ENCODE measurements around the gene TOMM20.
"Not testable (repeated sequence)": the region's sequence is repeated elsewhere in the genome, so short reads cannot be mapped to it uniquely, and the experiment has no call there.

TOMM20 gene

DNA sequence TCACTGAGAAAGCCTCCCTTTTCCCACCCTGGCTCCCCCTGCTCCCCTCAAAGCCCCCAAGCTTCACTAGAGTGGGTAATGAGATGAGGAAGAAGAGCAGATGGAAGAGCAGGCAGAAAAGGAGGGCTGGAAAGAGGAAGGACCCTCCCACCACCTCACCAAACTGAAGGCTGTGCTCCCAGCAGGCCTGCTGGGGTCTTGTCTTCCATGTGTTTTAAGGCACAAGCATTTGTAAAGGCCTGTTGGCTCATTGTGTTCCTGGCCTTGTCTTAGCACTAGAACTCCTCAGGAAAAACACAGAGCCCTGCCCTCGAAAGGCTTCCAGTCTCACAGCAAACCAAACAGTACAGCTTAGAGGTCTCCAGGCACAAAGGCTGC lies 51.5 kb downstream of the TOMM20 start:
- Mint-ChIP-seq H3K4me3 (no peak overlapping the region), H3K27me3 (peaks cover 2% of the 10 kb centered on the region), H3K4me1 (peaks cover 32% of the 10 kb centered on the region), H3K9me3 (no peaks in the 10 kb centered on the region), H3K27ac (no peak overlapping the region), H3K36me3 (no peaks in the 10 kb centered on the region)
- CTCF ChIA-PET: interaction anchor here (0.9 to 1.3 kb wide), 4 partner anchors 10 to 591 kb away, joined by 3 to 4 read pairs (median 3); no protein-coding TSS in a partner anchor
- DNase-seq: no peak

GRCh38 chr1:235076504-235077162 lies 52.0 kb downstream of the TOMM20 start:
- no peak overlapping the region for H3K4me3 Mint-ChIP-seq
- no peaks in the 10 kb centered on the region for H3K9me3 Mint-ChIP-seq
- H3K27me3 Mint-ChIP-seq: peaks cover 4% of the 10 kb centered on the region
- no peaks in the 10 kb centered on the region for H3K36me3 Mint-ChIP-seq
- no peak for DNase-seq
- CTCF ChIA-PET: interaction anchor here (1.0 to 1.3 kb wide), 3 partner anchors 465 to 590 kb away, joined by 3 to 4 read pairs (median 3); no protein-coding TSS in a partner anchor
- H3K27ac Mint-ChIP-seq: no peak overlapping the region
- peaks cover 37% of the 10 kb centered on the region for H3K4me1 Mint-ChIP-seq

- no peaks in the 10 kb centered on the region for H3K36me3 Mint-ChIP-seq
- H3K9me3 Mint-ChIP-seq: no peaks in the 10 kb centered on the region
- H3K4me1 Mint-ChIP-seq: peaks cover 32% of the 10 kb centered on the region
- no peak overlapping the region for H3K27ac Mint-ChIP-seq
- CTCF ChIA-PET: interaction anchor here (1.1 kb wide), 1 partner anchor 464 kb away, joined by 3 read pairs; no protein-coding TSS in a partner anchor
- no peak for DNase-seq
- peaks cover 4% of the 10 kb centered on the region for H3K27me3 Mint-ChIP-seq
- no peak overlapping the region for H3K4me3 Mint-ChIP-seq
Measured at GRCh38 chr1:235075777-235076308, 52.8 kb downstream of the TOMM20 start.

DNA sequence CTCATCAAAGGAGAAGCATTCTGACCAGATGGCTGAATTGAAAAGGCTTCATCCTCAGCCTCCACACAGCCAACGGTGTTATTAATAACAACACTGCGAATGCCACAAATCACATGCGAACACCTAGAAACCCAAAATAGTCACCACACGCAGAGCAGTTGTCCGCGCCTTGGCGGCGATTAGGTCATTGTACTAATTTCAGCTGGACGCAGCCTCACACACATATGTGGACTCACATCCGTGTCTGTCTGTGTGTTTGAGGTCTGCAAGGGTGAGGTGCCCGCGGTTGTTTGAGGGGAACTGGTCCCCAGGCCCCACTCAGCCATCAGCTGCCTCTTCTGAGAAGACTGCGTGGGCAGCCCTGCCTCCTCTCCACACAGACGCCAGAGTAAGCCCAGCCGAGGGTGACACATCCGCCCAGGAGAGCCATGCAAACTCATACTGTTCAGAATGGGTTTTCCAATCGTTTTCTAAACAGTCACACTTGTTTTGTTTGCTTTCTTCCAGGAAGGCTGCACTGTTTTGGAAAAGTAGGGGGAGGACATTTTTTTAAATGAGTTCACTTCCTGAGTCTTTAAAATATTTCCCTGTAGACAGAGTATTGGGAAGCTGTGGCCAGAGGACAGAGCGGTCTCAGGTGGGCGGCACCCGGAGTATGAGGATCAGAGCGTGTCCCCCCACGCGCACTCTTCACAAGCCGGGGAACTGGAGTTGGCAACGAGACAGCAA lies 53.4 kb downstream of the TOMM20 start:
- CTCF ChIA-PET: interaction anchor here (1.1 kb wide), 1 partner anchor 464 kb away, joined by 3 read pairs; no protein-coding TSS in a partner anchor
- no peak overlapping the region for H3K4me3 Mint-ChIP-seq
- H3K36me3 Mint-ChIP-seq: no peaks in the 10 kb centered on the region
- peaks cover 31% of the 10 kb centered on the region for H3K4me1 Mint-ChIP-seq
- peak; percentile 42 for DNase-seq
- H3K9me3 Mint-ChIP-seq: no peaks in the 10 kb centered on the region
- peaks cover 4% of the 10 kb centered on the region for H3K27me3 Mint-ChIP-seq
- peak overlapping the region; percentile 8 for H3K27ac Mint-ChIP-seq

- H3K27me3 Mint-ChIP-seq: peaks cover 4% of the 10 kb centered on the region
- H3K9me3 Mint-ChIP-seq: no peaks in the 10 kb centered on the region
- no peak overlapping the region for H3K27ac Mint-ChIP-seq
- H3K36me3 Mint-ChIP-seq: no peaks in the 10 kb centered on the region
- CTCF ChIA-PET: no interaction called here
- no peak overlapping the region for H3K4me3 Mint-ChIP-seq
- peaks cover 26% of the 10 kb centered on the region for H3K4me1 Mint-ChIP-seq
- no peak for DNase-seq
Measured at GRCh38 chr1:235074523-235075047, 54.1 kb downstream of the TOMM20 start.

GRCh38 chr1:235073968-235074522 lies 54.6 kb downstream of the TOMM20 start:
- Mint-ChIP-seq H3K4me3 (no peak overlapping the region), H3K27ac (no peak overlapping the region), H3K9me3 (no peaks in the 10 kb centered on the region), H3K36me3 (no peaks in the 10 kb centered on the region), H3K4me1 (peaks cover 26% of the 10 kb centered on the region), H3K27me3 (peaks cover 4% of the 10 kb centered on the region)
- CTCF ChIA-PET: interaction anchor here (0.8 kb wide), 1 partner anchor 110 kb away, joined by 3 read pairs; no protein-coding TSS in a partner anchor
- DNase-seq: no peak

DNA sequence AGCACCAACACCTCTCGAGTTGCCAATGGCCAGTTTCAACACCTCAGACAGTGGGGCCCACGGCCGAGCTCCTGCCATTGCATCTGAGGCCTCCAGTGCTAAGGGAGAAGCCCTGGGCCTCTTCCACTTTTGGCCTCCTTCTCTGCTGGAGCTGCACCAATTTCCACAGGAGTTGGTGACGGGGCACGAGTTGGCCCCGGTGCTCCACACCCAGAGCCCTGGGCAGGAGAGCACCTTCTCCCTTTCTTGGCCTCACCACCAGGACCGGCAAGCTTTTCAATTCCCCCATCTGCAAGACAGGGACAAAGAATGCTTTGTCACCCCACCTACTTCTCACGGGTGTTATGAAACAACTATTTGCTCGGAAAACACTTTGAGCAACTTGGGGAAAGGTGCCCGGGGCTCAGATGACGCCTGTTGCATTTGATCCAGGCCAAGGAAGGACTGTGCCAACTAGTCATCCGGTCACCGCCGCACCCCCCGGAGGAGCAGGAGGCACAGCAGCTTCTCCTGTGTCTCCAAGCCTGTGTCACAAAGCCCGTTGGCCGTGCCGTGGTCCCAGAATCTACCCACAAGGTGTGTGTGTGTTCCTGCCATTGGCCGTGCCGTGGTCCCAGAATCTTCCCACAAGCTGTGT lies 55.2 kb downstream of the TOMM20 start:
- no peak overlapping the region for H3K4me3 Mint-ChIP-seq
- H3K36me3 Mint-ChIP-seq: no peaks in the 10 kb centered on the region
- H3K27me3 Mint-ChIP-seq: peaks cover 9% of the 10 kb centered on the region
- H3K27ac Mint-ChIP-seq: no peak overlapping the region
- H3K4me1 Mint-ChIP-seq: peaks cover 26% of the 10 kb centered on the region
- CTCF ChIA-PET: interaction anchor here (0.8 kb wide), 1 partner anchor 109 kb away, joined by 3 read pairs; no protein-coding TSS in a partner anchor
- H3K9me3 Mint-ChIP-seq: no peaks in the 10 kb centered on the region
- no peak for DNase-seq

DNA sequence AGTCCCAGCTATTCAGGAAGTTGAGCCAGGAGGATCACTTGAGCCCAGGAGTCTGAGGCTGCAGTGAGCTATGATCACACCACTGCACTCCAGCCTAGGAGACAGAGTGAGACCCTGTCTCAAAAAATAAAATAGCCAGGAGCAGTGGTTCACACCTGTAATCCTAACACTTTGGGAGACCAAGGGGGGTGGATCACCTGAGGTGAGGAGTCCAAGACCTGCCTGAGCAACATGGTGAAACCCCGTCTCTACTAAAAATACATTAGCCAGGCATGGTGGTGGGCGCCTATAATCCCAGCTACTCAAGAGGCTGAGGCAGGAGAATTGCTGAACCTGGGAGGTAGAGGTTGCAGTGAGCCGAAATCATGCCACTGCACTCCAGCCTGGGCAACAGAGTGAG lies 56.1 kb downstream of the TOMM20 start:
- DNase-seq, H3K4me3 Mint-ChIP-seq, H3K9me3 Mint-ChIP-seq, H3K36me3 Mint-ChIP-seq, H3K27ac Mint-ChIP-seq: not testable (repeated sequence)
- peaks cover 26% of the 10 kb centered on the region for H3K4me1 Mint-ChIP-seq
- CTCF ChIA-PET: interaction anchor here (0.7 kb wide), 1 partner anchor 25 kb away, joined by 3 read pairs; no protein-coding TSS in a partner anchor
- H3K27me3 Mint-ChIP-seq: peaks cover 17% of the 10 kb centered on the region

DNA sequence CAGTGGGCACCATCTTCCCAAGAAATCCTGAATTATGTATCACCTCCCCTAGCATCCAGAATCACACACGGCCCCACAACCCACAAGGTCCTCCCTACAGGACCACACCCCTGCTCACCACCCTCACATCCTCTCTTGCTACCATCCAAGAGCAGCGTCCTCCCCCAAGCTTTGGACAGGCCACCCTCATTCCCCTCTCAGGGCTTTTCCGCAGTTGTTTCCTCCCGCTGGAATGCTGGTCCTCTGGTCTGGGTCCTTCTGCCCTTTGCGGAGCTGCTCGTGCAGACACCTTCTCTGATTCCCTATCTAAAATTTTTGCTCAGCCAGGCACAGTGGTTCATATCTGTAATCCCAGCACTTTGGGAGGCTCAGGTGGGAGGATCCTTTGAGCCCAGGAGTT lies 56.5 kb downstream of the TOMM20 start:
- Mint-ChIP-seq H3K27me3 (peaks cover 22% of the 10 kb centered on the region), H3K4me3 (no peak overlapping the region), H3K27ac (no peak overlapping the region), H3K9me3 (no peaks in the 10 kb centered on the region), H3K36me3 (no peaks in the 10 kb centered on the region), H3K4me1 (peaks cover 24% of the 10 kb centered on the region)
- CTCF ChIA-PET: interaction anchor here (0.6 to 0.7 kb wide), 2 partner anchors 24 to 1401 kb away, joined by 3 read pairs; no protein-coding TSS in a partner anchor
- DNase-seq: no peak

DNA sequence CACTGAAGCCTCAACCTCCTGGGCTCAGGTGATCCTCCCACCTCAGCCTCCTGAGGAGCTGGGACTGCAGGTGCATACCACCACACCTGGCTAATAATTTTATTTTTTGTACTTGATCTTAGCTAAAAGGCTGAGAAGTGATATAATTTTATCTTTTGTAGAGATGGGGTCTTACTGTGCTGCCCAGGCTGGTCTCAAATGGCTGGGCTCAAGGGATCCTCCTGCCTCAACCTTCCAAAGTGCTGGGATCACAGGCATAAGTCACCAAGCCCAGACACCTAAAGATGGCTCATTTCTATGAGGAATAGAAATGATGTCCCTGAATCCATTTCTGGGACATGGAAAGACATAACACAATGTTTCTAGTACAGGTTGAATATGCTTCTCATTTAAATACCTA lies 57.8 kb downstream of the TOMM20 start:
- Mint-ChIP-seq H3K4me1 (peaks cover 24% of the 10 kb centered on the region), H3K27me3 (peaks cover 22% of the 10 kb centered on the region), H3K4me3 (no peak overlapping the region), H3K36me3 (no peaks in the 10 kb centered on the region), H3K9me3 (no peaks in the 10 kb centered on the region), H3K27ac (no peak overlapping the region)
- DNase-seq: no peak
- CTCF ChIA-PET: no interaction called here

GRCh38 chr1:235069577-235070563 lies 58.8 kb downstream of the TOMM20 start:
- no peaks in the 10 kb centered on the region for H3K9me3 Mint-ChIP-seq
- H3K27me3 Mint-ChIP-seq: peaks cover 22% of the 10 kb centered on the region
- CTCF ChIA-PET: interaction anchor here (0.7 kb wide), 1 partner anchor 227 kb away, joined by 3 read pairs; no protein-coding TSS in a partner anchor
- H3K36me3 Mint-ChIP-seq: no peaks in the 10 kb centered on the region
- no peak overlapping the region for H3K4me3 Mint-ChIP-seq
- H3K27ac Mint-ChIP-seq: peak overlapping the region; percentile 28
- no peak for DNase-seq
- peaks cover 14% of the 10 kb centered on the region for H3K4me1 Mint-ChIP-seq

GRCh38 chr1:235069176-235069575 lies 59.5 kb downstream of the TOMM20 start:
- DNase-seq: no peak
- Mint-ChIP-seq H3K4me3 (no peak overlapping the region), H3K9me3 (no peaks in the 10 kb centered on the region), H3K27ac (peak overlapping the region; percentile 28), H3K27me3 (peaks cover 22% of the 10 kb centered on the region), H3K36me3 (no peaks in the 10 kb centered on the region), H3K4me1 (peaks cover 7% of the 10 kb centered on the region)
- CTCF ChIA-PET: no interaction called here

Data from activated naive CD4-positive, alpha-beta T cell treated with anti-CD3 and anti-CD28 coated beads, Interleukin-2, amount 10 ng/mL, durations not matched to agents 7 days and 5 days (primary cell).